Fibroblast of the aortic adventitia (primary cell): Measurements from ENCODE around the gene FANK1. TPM values are rescaled to one million over a fixed set of nuclear protein-coding genes. Genes with fewer than 3 reads are reported as not detected.
"Not testable (repeated sequence)": the region's sequence is repeated elsewhere in the genome, so short reads cannot be mapped to it uniquely, and the experiment has no call there.

Experiments
- DNase-seq: peaks from one replicate; pipeline ENCODE4 v3.0.0-alpha.2; 2010; ENCODE audit warnings: low read depth
- H3K4me3 ChIP-seq: 2 replicates; pipeline ENCODE4 v1.5.1; 2011; ENCODE audit warnings: low read depth, mild to moderate bottlenecking, control low read depth, low read length, moderate library complexity
- CTCF ChIP-seq: IDR thresholded peaks from 2 replicates; pipeline ENCODE4 v1.5.1; 2011; ENCODE audit warnings: mild to moderate bottlenecking, low read length, control low read depth, inconsistent platforms; ENCODE audit not compliant: insufficient read depth
- total RNA-seq: library from RNA; depleted of rRNA; stranded (reverse); fragments of >200 nt; gene quantifications from 2 replicates; pipeline ENCODE4 v1.2.3, GENCODE V29; 2012; ENCODE audit warnings: low replicate concordance

FANK1 gene
- total RNA-seq, 1 donor = 2.3 TPM

- no peak for TF ChIP-seq CTCF
- no peak overlapping the region for H3K4me3 ChIP-seq
- DNase-seq = no peak
Measured at GRCh38 chr10:125967533-125967932, 71.2 kb downstream of the FANK1 start.

GRCh38 chr10:125970077-125970630 lies 73.8 kb downstream of the FANK1 start:
- not testable (repeated sequence) for DNase-seq, H3K4me3 ChIP-seq

- no peak for TF ChIP-seq CTCF
- no peak overlapping the region for H3K4me3 ChIP-seq
- no peak for DNase-seq
Measured at GRCh38 chr10:125976960-125977605, 80.7 kb downstream of the FANK1 start.

- no peak overlapping the region for H3K4me3 ChIP-seq
- no peak for TF ChIP-seq CTCF
- no peak for DNase-seq
Measured at GRCh38 chr10:125979976-125980375, 83.6 kb downstream of the FANK1 start.

- H3K4me3 ChIP-seq = no peak overlapping the region
- no peak for TF ChIP-seq CTCF
- DNase-seq = no peak
Measured at GRCh38 chr10:125980521-125981035, 84.2 kb downstream of the FANK1 start.

- H3K4me3 ChIP-seq = no peak overlapping the region
- peak; percentile 86 for DNase-seq
- TF ChIP-seq CTCF = peak; percentile 53
Measured at GRCh38 chr10:125982260-125982948, 86.0 kb downstream of the FANK1 start.

GRCh38 chr10:125983161-125983560 lies 86.8 kb downstream of the FANK1 start:
- DNase-seq = no peak
- TF ChIP-seq CTCF = no peak
- H3K4me3 ChIP-seq = no peak overlapping the region
